Activated naive CD8-positive, alpha-beta T cell treated with anti-CD3 and anti-CD28 coated beads, Interleukin-2, amount 10 ng/mL, durations not matched to agents 7 days and 5 days (primary cell): ENCODE data around the gene ATP9B. TPM values are rescaled to one million over a fixed set of nuclear protein-coding genes. Genes with fewer than 3 reads are reported as not detected.

Experiments
- ATAC-seq: fragments of 150-1000 bp; cut with Tn5 transposase; one replicate; pipeline ENCODE4 v1.10.0; 2021; ENCODE audit warnings: low read depth, moderate library complexity
- POLR2A ChIA-PET: fragments of 350-600 bp; sonication (Branson Sonifier 250); formaldehyde crosslinking; loops from one replicate; lab custom pipeline; 2021; ENCODE audit warnings: antibody characterized with exemption; lab: Charles Lee
- DNase-seq: peaks from one replicate; pipeline ENCODE4 v3.0.0; 2021
- H3K27ac Mint-ChIP-seq: one replicate; pipeline ENCODE4 v1.8.0; 2022; ENCODE audit warnings: mild to moderate bottlenecking, mixed read lengths
- H3K27me3 Mint-ChIP-seq: one replicate; pipeline ENCODE4 v1.8.0; 2022; ENCODE audit warnings: mild to moderate bottlenecking, moderate library complexity, mixed read lengths
- H3K36me3 Mint-ChIP-seq: one replicate; pipeline ENCODE4 v1.8.0; 2021; ENCODE audit warnings: mild to moderate bottlenecking, mixed read lengths
- H3K4me1 Mint-ChIP-seq: one replicate; pipeline ENCODE4 v1.8.0; 2021; ENCODE audit warnings: mixed read lengths
- H3K4me3 Mint-ChIP-seq: one replicate; pipeline ENCODE4 v1.8.0; 2022; ENCODE audit warnings: mild to moderate bottlenecking, moderate library complexity, mixed read lengths
- H3K9me3 Mint-ChIP-seq: one replicate; pipeline ENCODE4 v1.8.0; 2021; ENCODE audit warnings: mixed read lengths
- total RNA-seq, 2 experiments: library from RNA; stranded (reverse); gene quantifications; one replicate each; pipeline ENCODE4 v1.2.3, GENCODE V29; 2021

Gene ATP9B
- total RNA-seq, 2 experiments from 2014 or later, result 34.2 to 39.0 TPM

- H3K27ac Mint-ChIP-seq, result no peak overlapping the region
- H3K27me3 Mint-ChIP-seq, result no peaks in the 10 kb centered on the region
- peaks cover 21% of the 10 kb centered on the region for H3K36me3 Mint-ChIP-seq
- no peaks in the 10 kb centered on the region for H3K4me1 Mint-ChIP-seq
- H3K4me3 Mint-ChIP-seq, result no peak overlapping the region
- POLR2A ChIA-PET, result no interaction called here
- H3K9me3 Mint-ChIP-seq, result no peaks in the 10 kb centered on the region
- DNase-seq (no peak), ATAC-seq (no peak)
Measured at GRCh38 chr18:79121746-79122474, 52.7 kb downstream of the ATP9B start.

- Mint-ChIP-seq H3K9me3 (no peaks in the 10 kb centered on the region), H3K4me3 (no peak overlapping the region), H3K27me3 (no peaks in the 10 kb centered on the region), H3K36me3 (peaks cover 27% of the 10 kb centered on the region), H3K27ac (no peak overlapping the region), H3K4me1 (no peaks in the 10 kb centered on the region)
- DNase-seq (no peak), ATAC-seq (no peak)
- POLR2A ChIA-PET, result no interaction called here
Measured at GRCh38 chr18:79123948-79124347, 54.8 kb downstream of the ATP9B start.

GRCh38 chr18:79129120-79129519 lies 59.9 kb downstream of the ATP9B start:
- H3K4me3 Mint-ChIP-seq, result no peak overlapping the region
- no peaks in the 10 kb centered on the region for H3K9me3 Mint-ChIP-seq
- H3K27me3 Mint-ChIP-seq, result no peaks in the 10 kb centered on the region
- no peak for DNase-seq
- H3K27ac Mint-ChIP-seq, result no peak overlapping the region
- POLR2A ChIA-PET, result no interaction called here
- no peak for ATAC-seq
- H3K36me3 Mint-ChIP-seq, result peaks cover 26% of the 10 kb centered on the region
- no peaks in the 10 kb centered on the region for H3K4me1 Mint-ChIP-seq

- Mint-ChIP-seq H3K9me3 (no peaks in the 10 kb centered on the region), H3K4me3 (no peak overlapping the region), H3K36me3 (peaks cover 16% of the 10 kb centered on the region), H3K4me1 (no peaks in the 10 kb centered on the region), H3K27ac (no peak overlapping the region), H3K27me3 (no peaks in the 10 kb centered on the region)
- DNase-seq, result no peak
- no peak for ATAC-seq
- POLR2A ChIA-PET, result no interaction called here
Measured at GRCh38 chr18:79133724-79134123, 64.5 kb downstream of the ATP9B start.

GRCh38 chr18:79135924-79136323 lies 66.7 kb downstream of the ATP9B start:
- H3K36me3 Mint-ChIP-seq, result peaks cover 10% of the 10 kb centered on the region
- POLR2A ChIA-PET, result no interaction called here

GRCh38 chr18:79136742-79137141 lies 67.5 kb downstream of the ATP9B start:
- Mint-ChIP-seq H3K27ac (no peak overlapping the region), H3K4me3 (no peak overlapping the region), H3K27me3 (no peaks in the 10 kb centered on the region), H3K4me1 (no peaks in the 10 kb centered on the region), H3K9me3 (no peaks in the 10 kb centered on the region), H3K36me3 (peaks cover 10% of the 10 kb centered on the region)
- POLR2A ChIA-PET, result no interaction called here
- DNase-seq, result no peak
- no peak for ATAC-seq

More at GRCh38 chr18:79135924-79136323, 66.7 kb downstream of the ATP9B start:
- no peak overlapping the region for H3K27ac Mint-ChIP-seq
- ATAC-seq (no peak), DNase-seq (no peak)
- no peaks in the 10 kb centered on the region for H3K4me1 Mint-ChIP-seq
- H3K4me3 Mint-ChIP-seq, result no peak overlapping the region
- no peaks in the 10 kb centered on the region for H3K9me3 Mint-ChIP-seq
- H3K27me3 Mint-ChIP-seq, result no peaks in the 10 kb centered on the region

GRCh38 chr18:79139206-79139605 lies 70.0 kb downstream of the ATP9B start:
- POLR2A ChIA-PET, result no interaction called here
- H3K27me3 Mint-ChIP-seq, result no peaks in the 10 kb centered on the region
- peak; percentile 84 for ATAC-seq

GRCh38 chr18:79147014-79147413 lies 77.8 kb downstream of the ATP9B start:
- no peak for ATAC-seq
- H3K36me3 Mint-ChIP-seq, result peaks cover 21% of the 10 kb centered on the region
- H3K4me3 Mint-ChIP-seq, result no peak overlapping the region
- POLR2A ChIA-PET, result no interaction called here
- H3K4me1 Mint-ChIP-seq, result no peaks in the 10 kb centered on the region
- DNase-seq, result no peak
- H3K27ac Mint-ChIP-seq, result no peak overlapping the region
- no peaks in the 10 kb centered on the region for H3K27me3 Mint-ChIP-seq
- H3K9me3 Mint-ChIP-seq, result no peaks in the 10 kb centered on the region

More at GRCh38 chr18:79139206-79139605, 70.0 kb downstream of the ATP9B start:
- H3K4me3 Mint-ChIP-seq, result no peak overlapping the region
- H3K27ac Mint-ChIP-seq, result no peak overlapping the region
- no peak for DNase-seq
- H3K4me1 Mint-ChIP-seq, result no peaks in the 10 kb centered on the region
- peaks cover 10% of the 10 kb centered on the region for H3K36me3 Mint-ChIP-seq
- no peaks in the 10 kb centered on the region for H3K9me3 Mint-ChIP-seq

- no peak for DNase-seq
- Mint-ChIP-seq H3K4me3 (no peak overlapping the region), H3K36me3 (peaks cover 17% of the 10 kb centered on the region), H3K27me3 (no peaks in the 10 kb centered on the region), H3K4me1 (no peaks in the 10 kb centered on the region), H3K9me3 (no peaks in the 10 kb centered on the region), H3K27ac (no peak overlapping the region)
- POLR2A ChIA-PET, result no interaction called here
- ATAC-seq, result no peak
Measured at GRCh38 chr18:79151191-79151590, 82.0 kb downstream of the ATP9B start.

GRCh38 chr18:79156327-79156726 lies 87.1 kb downstream of the ATP9B start:
- peaks cover 4% of the 10 kb centered on the region for H3K4me1 Mint-ChIP-seq
- H3K9me3 Mint-ChIP-seq, result no peaks in the 10 kb centered on the region
- POLR2A ChIA-PET, result no interaction called here
- no peaks in the 10 kb centered on the region for H3K27me3 Mint-ChIP-seq
- DNase-seq, result no peak
- H3K36me3 Mint-ChIP-seq, result peaks cover 25% of the 10 kb centered on the region
- H3K4me3 Mint-ChIP-seq, result no peak overlapping the region
- no peak overlapping the region for H3K27ac Mint-ChIP-seq
- no peak for ATAC-seq

GRCh38 chr18:79164706-79165105 lies 95.5 kb downstream of the ATP9B start:
- ATAC-seq (no peak), DNase-seq (no peak)
- Mint-ChIP-seq H3K36me3 (peaks cover 8% of the 10 kb centered on the region), H3K9me3 (no peaks in the 10 kb centered on the region), H3K4me1 (no peaks in the 10 kb centered on the region), H3K27me3 (no peaks in the 10 kb centered on the region), H3K27ac (no peak overlapping the region), H3K4me3 (no peak overlapping the region)
- POLR2A ChIA-PET, result no interaction called here

- no peak overlapping the region for H3K27ac Mint-ChIP-seq
- no peak overlapping the region for H3K4me3 Mint-ChIP-seq
- H3K4me1 Mint-ChIP-seq, result no peaks in the 10 kb centered on the region
- DNase-seq (no peak), ATAC-seq (no peak)
- H3K9me3 Mint-ChIP-seq, result no peaks in the 10 kb centered on the region
- no peaks in the 10 kb centered on the region for H3K27me3 Mint-ChIP-seq
- POLR2A ChIA-PET, result no interaction called here
- peaks cover 8% of the 10 kb centered on the region for H3K36me3 Mint-ChIP-seq
Measured at GRCh38 chr18:79166702-79167101, 97.5 kb downstream of the ATP9B start.

- POLR2A ChIA-PET, result no interaction called here
- H3K4me3 Mint-ChIP-seq, result no peak overlapping the region
- H3K27me3 Mint-ChIP-seq, result no peaks in the 10 kb centered on the region
- no peaks in the 10 kb centered on the region for H3K4me1 Mint-ChIP-seq
- no peak for ATAC-seq
- no peak for DNase-seq
- H3K27ac Mint-ChIP-seq, result no peak overlapping the region
- H3K36me3 Mint-ChIP-seq, result peaks cover 8% of the 10 kb centered on the region
- no peaks in the 10 kb centered on the region for H3K9me3 Mint-ChIP-seq
Measured at GRCh38 chr18:79167526-79168190, 98.5 kb downstream of the ATP9B start.

GRCh38 chr18:79169958-79170555 lies 100.9 kb downstream of the ATP9B start:
- Mint-ChIP-seq H3K27me3 (no peaks in the 10 kb centered on the region), H3K4me3 (no peak overlapping the region), H3K9me3 (no peaks in the 10 kb centered on the region), H3K4me1 (no peaks in the 10 kb centered on the region), H3K27ac (no peak overlapping the region), H3K36me3 (peaks cover 13% of the 10 kb centered on the region)
- DNase-seq (no peak), ATAC-seq (no peak)
- POLR2A ChIA-PET, result no interaction called here
